Smooth muscle cell (in vitro differentiated cells): ENCODE results near the gene TSHZ3. TPM values are rescaled to one million over a fixed set of nuclear protein-coding genes. Genes with fewer than 3 reads are reported as not detected.
A peak's percentile ranks its signal among the peaks of the same experiment; 100 is the strongest.

Source experiments
- DNase-seq: peaks from one replicate; lab custom pipeline; 2025; ENCODE audit not compliant: unreplicated experiment; lab: John Stamatoyannopoulos, UW
- H2AFZ ChIP-seq: fragments of 200-600 bp; sonication (generic); 2 replicates; pipeline ENCODE4 v1.6.0; 2016; ENCODE audit warnings: antibody characterized with exemption, low read depth, mild to moderate bottlenecking
- H3F3A ChIP-seq: fragments of 200-600 bp; sonication (generic); 2 replicates; pipeline ENCODE4 v1.6.0; 2017; ENCODE audit warnings: antibody characterized with exemption, low read depth
- H3K27ac ChIP-seq: fragments of 200-600 bp; sonication (generic); 2 replicates; pipeline ENCODE4 v1.5.1; 2016; ENCODE audit warnings: low read depth, mild to moderate bottlenecking
- H3K27me3 ChIP-seq: fragments of 200-600 bp; sonication (generic); 2 replicates; pipeline ENCODE4 v1.6.1; 2016; ENCODE audit warnings: low read depth, mild to moderate bottlenecking
- H3K36me3 ChIP-seq: fragments of 200-600 bp; sonication (generic); 2 replicates; pipeline ENCODE4 v1.5.1; 2016; ENCODE audit warnings: low read depth
- H3K4me1 ChIP-seq: fragments of 200-600 bp; sonication (generic); 2 replicates; pipeline ENCODE4 v1.5.1; 2016; ENCODE audit warnings: low read depth
- H3K4me2 ChIP-seq: fragments of 200-600 bp; sonication (generic); 2 replicates; pipeline ENCODE4 v1.6.0; 2016; ENCODE audit warnings: mild to moderate bottlenecking
- H3K4me3 ChIP-seq: fragments of 200-600 bp; sonication (generic); 2 replicates; pipeline ENCODE4 v1.5.1; 2016; ENCODE audit warnings: mild to moderate bottlenecking
- H3K79me2 ChIP-seq: fragments of 200-600 bp; sonication (generic); 2 replicates; pipeline ENCODE4 v1.6.0; 2016; ENCODE audit warnings: low read depth, mild to moderate bottlenecking
- H3K9ac ChIP-seq: fragments of 200-600 bp; sonication (generic); 2 replicates; pipeline ENCODE4 v1.6.0; 2016; ENCODE audit warnings: low read depth
- H3K9me3 ChIP-seq: fragments of 200-600 bp; sonication (generic); replicated peaks from 2 replicates; pipeline ENCODE4 v1.5.1; 2016; ENCODE audit warnings: low read depth
- H4K20me1 ChIP-seq: fragments of 200-600 bp; sonication (generic); 2 replicates; pipeline ENCODE4 v1.6.0; 2016; ENCODE audit warnings: low read depth
- WGBS: methylation state at CpG from one replicate; pipeline ENCODE4 v1.1.7; 2016; ENCODE audit warnings: low lambda C conversion rate; 5-methylcytosine and 5-hydroxymethylcytosine counted together
- polyA plus RNA-seq: library from polyadenylated mRNA; unstranded; fragments of >200 nt; fragmentation: Nextera tagmentation; extraction: Ambion mirVana; gene quantifications from 2 replicates; pipeline ENCODE4 v1.2.1, GENCODE V29; 2016
- total RNA-seq: library from RNA; depleted of rRNA; stranded (reverse); fragments of >200 nt; gene quantifications from 2 replicates; pipeline ENCODE4 v1.2.3, GENCODE V29; 2014
- TF ChIP-seq, protein P1 (sequence below): fragments of 200-600 bp; sonication (generic); IDR thresholded peaks from 2 replicates; pipeline ENCODE4 v1.5.1; 2017; ENCODE audit warnings: borderline replicate concordance, mild to moderate bottlenecking, antibody characterized with exemption; ENCODE audit not compliant: insufficient read depth, poor library complexity, severe bottlenecking

TSHZ3 gene
- total and polyA plus RNA-seq, 2 experiments from 2014 or later, result 21.8 to 23.7 TPM

DNA sequence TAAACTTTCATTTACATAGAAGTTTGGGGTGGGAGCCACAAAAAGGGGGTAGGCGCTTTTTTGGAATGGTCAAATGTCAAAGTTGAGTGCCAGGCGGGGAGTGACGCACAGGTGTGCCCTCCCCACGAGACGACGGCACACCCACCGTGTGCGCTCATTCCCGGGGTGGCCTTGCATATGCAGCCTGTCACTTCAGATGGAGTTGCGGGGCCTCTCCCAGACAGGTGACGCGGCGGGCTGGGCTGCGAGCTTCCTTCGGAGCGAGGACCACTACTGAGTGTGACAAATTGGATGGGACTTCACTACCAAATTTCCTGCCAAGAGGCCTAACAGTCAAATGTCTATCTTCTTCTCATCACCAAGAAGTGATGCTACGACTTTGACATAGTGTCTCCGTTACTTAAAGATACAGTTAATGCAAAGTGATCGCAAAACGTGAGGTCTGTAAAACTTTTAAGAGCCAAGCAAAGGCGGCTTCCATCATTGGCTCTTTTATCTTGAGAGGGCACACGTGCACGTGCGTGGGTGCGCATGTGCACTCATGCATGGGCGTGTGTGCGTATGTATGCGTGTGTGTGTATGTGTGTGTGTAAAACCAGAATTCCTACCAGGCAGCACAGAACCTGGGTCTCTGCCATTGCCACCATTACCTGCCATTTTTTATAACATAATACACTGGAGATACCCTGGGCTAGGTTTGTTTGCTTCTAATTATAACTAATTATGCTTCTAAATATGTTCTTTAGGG, 43.1 kb downstream of the TSHZ3 start:
- no peak overlapping the region for H2AFZ ChIP-seq
- peaks cover 99% of the 10 kb centered on the region for H3K79me2 ChIP-seq
- no peak overlapping the region for H3K4me3 ChIP-seq
- no peaks in the 10 kb centered on the region for H3K36me3 ChIP-seq
- TF ChIP-seq, protein P1, sequence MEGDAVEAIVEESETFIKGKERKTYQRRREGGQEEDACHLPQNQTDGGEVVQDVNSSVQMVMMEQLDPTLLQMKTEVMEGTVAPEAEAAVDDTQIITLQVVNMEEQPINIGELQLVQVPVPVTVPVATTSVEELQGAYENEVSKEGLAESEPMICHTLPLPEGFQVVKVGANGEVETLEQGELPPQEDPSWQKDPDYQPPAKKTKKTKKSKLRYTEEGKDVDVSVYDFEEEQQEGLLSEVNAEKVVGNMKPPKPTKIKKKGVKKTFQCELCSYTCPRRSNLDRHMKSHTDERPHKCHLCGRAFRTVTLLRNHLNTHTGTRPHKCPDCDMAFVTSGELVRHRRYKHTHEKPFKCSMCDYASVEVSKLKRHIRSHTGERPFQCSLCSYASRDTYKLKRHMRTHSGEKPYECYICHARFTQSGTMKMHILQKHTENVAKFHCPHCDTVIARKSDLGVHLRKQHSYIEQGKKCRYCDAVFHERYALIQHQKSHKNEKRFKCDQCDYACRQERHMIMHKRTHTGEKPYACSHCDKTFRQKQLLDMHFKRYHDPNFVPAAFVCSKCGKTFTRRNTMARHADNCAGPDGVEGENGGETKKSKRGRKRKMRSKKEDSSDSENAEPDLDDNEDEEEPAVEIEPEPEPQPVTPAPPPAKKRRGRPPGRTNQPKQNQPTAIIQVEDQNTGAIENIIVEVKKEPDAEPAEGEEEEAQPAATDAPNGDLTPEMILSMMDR, result no peak
- no peak overlapping the region for H3K4me2 ChIP-seq
- H3K4me1 ChIP-seq, result no peaks in the 10 kb centered on the region
- H3K9ac ChIP-seq, result no peak overlapping the region
- DNase-seq, result no peak
- no peak overlapping the region for H3K27ac ChIP-seq
- no peaks in the 10 kb centered on the region for H3K9me3 ChIP-seq
- 91% methylated on average over 28 of the region's 28 CpGs for WGBS
- no peaks in the 10 kb centered on the region for H3K27me3 ChIP-seq
- peaks cover 100% of the 10 kb centered on the region for H4K20me1 ChIP-seq
- no peaks in the 10 kb centered on the region for H3F3A ChIP-seq

DNA sequence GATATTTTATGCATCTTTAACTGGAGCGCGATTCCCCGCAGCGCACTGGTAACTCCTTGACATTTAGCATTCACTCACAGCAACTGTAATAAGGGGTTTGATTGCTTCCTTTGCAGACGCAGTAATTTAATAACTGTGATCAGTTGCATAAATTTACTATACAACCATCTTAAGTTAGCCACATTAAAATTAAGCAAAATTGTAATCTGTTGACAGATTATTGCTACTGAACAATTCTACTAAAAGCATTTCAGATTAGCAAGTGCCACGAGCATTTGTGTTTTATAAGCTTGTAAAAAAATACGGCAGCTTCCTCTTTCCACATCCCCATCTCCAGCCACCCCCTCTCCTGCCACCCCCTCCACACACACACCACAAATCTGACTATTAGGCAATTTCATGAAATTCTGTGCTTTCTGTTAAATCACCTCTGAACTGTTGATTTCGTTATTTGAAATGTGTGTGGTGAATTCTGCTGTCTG, 44.4 kb downstream of the TSHZ3 start:
- no peak for DNase-seq
- Histone ChIP-seq H3K36me3 (no peaks in the 10 kb centered on the region), H3K9me3 (no peaks in the 10 kb centered on the region)

DNA sequence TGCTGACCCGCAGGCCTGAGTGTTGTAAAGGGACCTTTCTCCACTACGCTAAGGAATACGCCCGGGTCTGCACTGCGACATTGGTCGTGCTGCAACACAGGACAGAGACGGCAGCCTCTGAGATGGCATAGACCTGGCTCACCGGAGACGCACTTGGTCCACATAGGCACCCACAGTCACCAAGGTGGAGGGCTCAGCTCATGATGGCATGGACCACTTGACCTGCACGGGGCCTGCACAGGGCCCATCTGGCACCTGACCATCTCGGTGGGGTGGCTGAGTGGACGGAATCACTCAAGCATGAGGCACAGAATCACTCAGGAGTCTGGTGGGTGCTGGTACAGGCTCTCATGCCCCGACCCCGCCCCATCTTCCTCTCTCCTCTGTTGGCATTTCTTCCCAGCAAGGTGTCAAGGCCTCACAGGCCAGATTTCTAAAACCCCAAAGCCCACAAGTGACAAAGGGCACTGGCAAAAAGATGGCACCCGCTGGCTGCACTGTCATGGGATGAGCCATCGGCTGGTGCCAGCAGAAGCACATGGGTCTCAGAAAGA, 45.9 kb downstream of the TSHZ3 start:
- H3K79me2 ChIP-seq, result peaks cover 99% of the 10 kb centered on the region
- H3K9ac ChIP-seq, result no peak overlapping the region
- TF ChIP-seq, protein P1, result no peak
- no peaks in the 10 kb centered on the region for H3K9me3 ChIP-seq
- no peaks in the 10 kb centered on the region for H3K4me1 ChIP-seq
- no peaks in the 10 kb centered on the region for H3K27me3 ChIP-seq
- no peaks in the 10 kb centered on the region for H3K36me3 ChIP-seq
- no peak overlapping the region for H3K27ac ChIP-seq
- H2AFZ ChIP-seq, result no peak overlapping the region
- H3F3A ChIP-seq, result no peaks in the 10 kb centered on the region
- H3K4me3 ChIP-seq, result no peak overlapping the region
- H3K4me2 ChIP-seq, result no peak overlapping the region
- WGBS, result 98% methylated on average over 16 of the region's 16 CpGs
- peaks cover 100% of the 10 kb centered on the region for H4K20me1 ChIP-seq
- no peak for DNase-seq

More for the DNA sequence above, 44.4 kb downstream of the TSHZ3 start:
- TF ChIP-seq, protein P1, result no peak
- H3K27ac ChIP-seq, result peak overlapping the region; percentile 15
- H3K4me1 ChIP-seq, result no peaks in the 10 kb centered on the region
- H3K79me2 ChIP-seq, result peaks cover 99% of the 10 kb centered on the region
- no peak overlapping the region for H2AFZ ChIP-seq
- H3K27me3 ChIP-seq, result no peaks in the 10 kb centered on the region
- H3K9ac ChIP-seq, result no peak overlapping the region
- H4K20me1 ChIP-seq, result peaks cover 100% of the 10 kb centered on the region
- H3F3A ChIP-seq, result no peaks in the 10 kb centered on the region
- WGBS, result 66% methylated on average over 8 of the region's 8 CpGs
- peak overlapping the region; percentile 35 for H3K4me2 ChIP-seq
- no peak overlapping the region for H3K4me3 ChIP-seq
